Endothelial cell of umbilical vein (primary cell): ENCODE data around the gene MTCH1.

Source experiments
- CTCF ChIP-seq, 2 donors: IDR thresholded peaks; 1 replicate in 1 of 2; 2 replicates in 1 of 2; pipeline ENCODE4 v1.5.1; 2011; ENCODE audit warnings: low read length in 2 of 2, mild to moderate bottlenecking in 2 of 2, moderate library complexity in 2 of 2, control low read depth in 1 of 2, inconsistent platforms in 1 of 2, low read depth in 1 of 2; ENCODE audit not compliant: insufficient read depth in 1 of 2; ENCODE audit errors: extremely low read depth in 1 of 2
- EZH2 ChIP-seq: IDR thresholded peaks from 2 replicates; pipeline ENCODE4 v1.6.1; 2012; ENCODE audit warnings: borderline replicate concordance, low read depth, mild to moderate bottlenecking, moderate library complexity, low read length, inconsistent platforms; ENCODE audit not compliant: severe bottlenecking
- FOS ChIP-seq: IDR thresholded peaks from 2 replicates; pipeline ENCODE4 v1.6.1; 2011; ENCODE audit warnings: mild to moderate bottlenecking, low read length, moderate library complexity, borderline replicate concordance; ENCODE audit not compliant: insufficient read depth
- GATA2 ChIP-seq: IDR thresholded peaks from 2 replicates; pipeline ENCODE4 v1.7.0; 2011; ENCODE audit warnings: low read depth, mild to moderate bottlenecking, moderate library complexity, mixed read lengths, low read length; ENCODE audit not compliant: insufficient read length, insufficient read depth
- JUN ChIP-seq: IDR thresholded peaks from 2 replicates; pipeline ENCODE4 v1.6.1; 2011; ENCODE audit warnings: borderline replicate concordance, low read depth; ENCODE audit not compliant: insufficient read length, insufficient read depth
- MAX ChIP-seq: IDR thresholded peaks from 2 replicates; pipeline ENCODE4 v1.6.1; 2011; ENCODE audit not compliant: insufficient read depth, insufficient read length
- MYC ChIP-seq: IDR thresholded peaks from one replicate; pipeline ENCODE4 v1.6.1; 2011; ENCODE audit warnings: mild to moderate bottlenecking, low read depth, low read length
- POLR2A ChIP-seq: IDR thresholded peaks from 2 replicates; pipeline ENCODE4 v1.6.1; 2012; ENCODE audit warnings: low read depth, mild to moderate bottlenecking, control low read depth, low read length
- POLR2AphosphoS5 ChIP-seq: IDR thresholded peaks from 2 replicates; pipeline ENCODE4 v1.6.1; 2012; ENCODE audit warnings: low read depth, mild to moderate bottlenecking, control low read depth, low read length, moderate library complexity; ENCODE audit not compliant: insufficient read depth

- no peak for TF ChIP-seq POLR2AphosphoS5
- no peak for TF ChIP-seq POLR2A
- TF ChIP-seq CTCF (IDR thresholded peaks at IDR 0.05; ENCODE audit: extremely low read depth in 1 of 2, insufficient read depth in 1 of 2, low read depth in 1 of 2, low read length in 2 of 2) = no peak
- TF ChIP-seq MAX = no peak
- no peak for TF ChIP-seq FOS
- TF ChIP-seq EZH2 = no peak
- TF ChIP-seq GATA2 = no peak
- no peak for TF ChIP-seq JUN
- TF ChIP-seq MYC = no peak
Measured at GRCh38 chr6:36959555-36960250, 26.3 kb downstream of the MTCH1 start.
